H9 (cell line): Measurements from ENCODE around the gene TBC1D22A. TPM values are rescaled to one million over a fixed set of nuclear protein-coding genes. Genes with fewer than 3 reads are reported as not detected.

Experiments used
- DNase-seq: peaks from one replicate; pipeline ENCODE4 v3.0.0-alpha.2; 2017
- H2AFZ ChIP-seq: one replicate; pipeline ENCODE4 v1.6.1; 2013; ENCODE audit warnings: mild to moderate bottlenecking, low read length, control low read depth, moderate library complexity
- H2AK5ac ChIP-seq: 2 replicates; pipeline ENCODE4 v1.6.1; 2013; ENCODE audit warnings: low read length, control low read depth, mixed read lengths; ENCODE audit not compliant: insufficient read length
- H2BK120ac ChIP-seq: one replicate; pipeline ENCODE4 v1.6.1; 2013; ENCODE audit warnings: low read depth, mild to moderate bottlenecking, low read length, control low read depth, inconsistent platforms; ENCODE audit not compliant: poor library complexity, severe bottlenecking
- H2BK12ac ChIP-seq: 2 replicates; pipeline ENCODE4 v1.6.1; 2013; ENCODE audit warnings: low read length, control low read depth, mixed read lengths, low read depth; ENCODE audit not compliant: insufficient read length
- H2BK15ac ChIP-seq: 2 replicates; pipeline ENCODE4 v1.6.1; 2013; ENCODE audit warnings: low read depth, low read length, control low read depth
- H2BK20ac ChIP-seq: one replicate; pipeline ENCODE4 v1.6.1; 2013; ENCODE audit warnings: low read depth, mild to moderate bottlenecking, low read length, control low read depth, inconsistent platforms; ENCODE audit not compliant: poor library complexity, severe bottlenecking
- H2BK5ac ChIP-seq: 2 replicates; pipeline ENCODE4 v1.6.1; 2013; ENCODE audit warnings: low read length, control low read depth, mixed read lengths; ENCODE audit not compliant: insufficient read length
- H3K14ac ChIP-seq: 2 replicates; pipeline ENCODE4 v1.6.1; 2013; ENCODE audit warnings: low read length, control low read depth; ENCODE audit not compliant: insufficient read depth
- H3K18ac ChIP-seq: 2 replicates; pipeline ENCODE4 v1.6.1; 2013; ENCODE audit warnings: low read depth, mild to moderate bottlenecking, mixed read lengths, low read length, control low read depth; ENCODE audit not compliant: insufficient read length
- H3K23ac ChIP-seq: 2 replicates; pipeline ENCODE4 v1.6.1; 2013; ENCODE audit warnings: low read length, control low read depth, mixed read lengths, low read depth; ENCODE audit not compliant: insufficient read length
- H3K23me2 ChIP-seq: 2 replicates; pipeline ENCODE4 v1.6.1; 2013; ENCODE audit warnings: low read depth, mild to moderate bottlenecking, mixed read lengths, low read length, control low read depth; ENCODE audit not compliant: insufficient read length, poor library complexity, severe bottlenecking
- H3K27ac ChIP-seq: 2 replicates; pipeline ENCODE4 v1.5.1; 2013; ENCODE audit warnings: low read length, control low read depth, mixed read lengths, low read depth; ENCODE audit not compliant: insufficient read length
- H3K27me3 ChIP-seq: 2 replicates; pipeline ENCODE4 v1.6.1; 2013; ENCODE audit warnings: low read length, control low read depth, inconsistent platforms; ENCODE audit not compliant: insufficient read depth
- H3K4ac ChIP-seq: 2 replicates; pipeline ENCODE4 v1.6.1; 2013; ENCODE audit warnings: low read depth, mild to moderate bottlenecking, control low read depth, inconsistent platforms, low read length, moderate library complexity
- H3K4me1 ChIP-seq: 2 replicates; pipeline ENCODE4 v1.6.1; 2013; ENCODE audit warnings: low read length, control low read depth, inconsistent platforms; ENCODE audit not compliant: insufficient read depth
- H3K4me2 ChIP-seq: 2 replicates; pipeline ENCODE4 v1.6.1; 2013; ENCODE audit warnings: low read length, control low read depth, mixed read lengths; ENCODE audit not compliant: insufficient read length, insufficient read depth
- H3K56ac ChIP-seq: 2 replicates; pipeline ENCODE4 v1.6.1; 2013; ENCODE audit warnings: low read depth, mild to moderate bottlenecking, mixed read lengths, low read length, control low read depth; ENCODE audit not compliant: insufficient read length
- H3K79me1 ChIP-seq: 2 replicates; pipeline ENCODE4 v1.6.1; 2013; ENCODE audit warnings: low read depth, mild to moderate bottlenecking, moderate library complexity, low read length, control low read depth, inconsistent platforms; ENCODE audit not compliant: insufficient read depth, poor library complexity, severe bottlenecking
- H3K79me2 ChIP-seq: 2 replicates; pipeline ENCODE4 v1.6.1; 2013; ENCODE audit warnings: low read length, control low read depth, inconsistent platforms; ENCODE audit not compliant: insufficient read depth
- H3K9ac ChIP-seq: 2 replicates; pipeline ENCODE4 v1.6.1; 2013; ENCODE audit warnings: low read length, control low read depth, mixed read lengths; ENCODE audit not compliant: insufficient read length; ENCODE audit errors: extremely low read depth
- H3K9me3 ChIP-seq: one replicate; pipeline ENCODE4 v1.6.1; 2013; ENCODE audit warnings: low read depth, low read length, inconsistent platforms; ENCODE audit not compliant: control insufficient read depth
- H3T11ph ChIP-seq: one replicate; pipeline ENCODE4 v1.6.1; 2013; ENCODE audit warnings: mild to moderate bottlenecking, low read length, control low read depth, inconsistent platforms
- H4K20me1 ChIP-seq: one replicate; pipeline ENCODE4 v1.6.1; 2013; ENCODE audit not compliant: control insufficient read depth, insufficient read length, insufficient read depth
- H4K5ac ChIP-seq: 2 replicates; pipeline ENCODE4 v1.6.1; 2013; ENCODE audit warnings: low read depth, mild to moderate bottlenecking, mixed read lengths, low read length, control low read depth; ENCODE audit not compliant: insufficient read length
- H4K8ac ChIP-seq: replicated peaks from 2 replicates; pipeline ENCODE4 v1.6.1; 2013; ENCODE audit warnings: low read length, control low read depth, mixed read lengths, low read depth; ENCODE audit not compliant: insufficient read length
- H4K91ac ChIP-seq: 2 replicates; pipeline ENCODE4 v1.6.1; 2013; ENCODE audit warnings: low read depth, mild to moderate bottlenecking, moderate library complexity, mixed read lengths, low read length, control low read depth; ENCODE audit not compliant: insufficient read length
- H3K27ac Mint-ChIP-seq, 3 experiments: 2 replicates in 2 of 3; 3 replicates in 1 of 3; pipeline ENCODE4 v1.8.0; 2020 to 2021; ENCODE audit warnings: mixed read lengths in 3 of 3, mild to moderate bottlenecking in 1 of 3, moderate library complexity in 1 of 3
- H3K27me3 Mint-ChIP-seq: 2 replicates; pipeline ENCODE4 v1.8.0; 2021; ENCODE audit warnings: low read depth, mild to moderate bottlenecking, moderate library complexity, mixed read lengths
- H3K36me3 Mint-ChIP-seq, 3 experiments: 2 replicates in 2 of 3; 3 replicates in 1 of 3; pipeline ENCODE4 v1.8.0; 2020 to 2021; ENCODE audit warnings: low read depth in 3 of 3, mixed read lengths in 3 of 3; ENCODE audit not compliant: insufficient read depth in 1 of 3
- H3K4me1 Mint-ChIP-seq, 2 experiments: 2 replicates each; pipeline ENCODE4 v1.8.0; 2020; ENCODE audit warnings: mixed read lengths in 2 of 2
- H3K4me3 Mint-ChIP-seq, 2 experiments: 2 replicates in 1 of 2; 3 replicates in 1 of 2; pipeline ENCODE4 v1.8.0; 2020 to 2021; ENCODE audit warnings: mild to moderate bottlenecking in 2 of 2, mixed read lengths in 2 of 2, moderate library complexity in 1 of 2
- H3K9me3 Mint-ChIP-seq, 2 experiments: 2 replicates in 1 of 2; 3 replicates in 1 of 2; pipeline ENCODE4 v1.8.0; 2020; ENCODE audit warnings: mild to moderate bottlenecking in 2 of 2, mixed read lengths in 2 of 2, moderate library complexity in 1 of 2
- CTCF ChIP-seq: fragments of 200-600 bp; sonication (generic); conservative IDR thresholded peaks from 3 replicates; pipeline ENCODE4 v1.8.0; 2021; ENCODE audit warnings: antibody characterized with exemption, mild to moderate bottlenecking
- WGBS: extraction: QIAGEN DNeasy Blood & Tissue Kit; methylation state at CpG from one replicate; pipeline ENCODE4 v1.1.7; 2013; ENCODE audit warnings: missing lambda C conversion rate, low lambda C conversion rate, mixed read lengths; ENCODE audit not compliant: insufficient read length; ENCODE audit errors: extremely low coverage; 5-methylcytosine and 5-hydroxymethylcytosine counted together
- total RNA-seq: library from RNA; stranded (reverse); gene quantifications from 2 replicates; pipeline ENCODE4 v1.2.1, GENCODE V29; 2021

TBC1D22A gene
- total RNA-seq, 1 experiment from 2014 or later: 20.8 TPM

GRCh38 chr22:47061226-47061625, 298.8 kb downstream of the TBC1D22A start:
- WGBS: no CpG with 5 or more reads among the region's 14 CpGs
- TF ChIP-seq CTCF: no peak
- Histone ChIP-seq H2BK120ac (no peak overlapping the region), H2BK12ac (no peak overlapping the region), H2BK5ac (no peak overlapping the region), H2AFZ (no peak overlapping the region), H4K91ac (no peak overlapping the region), H3K4me2 (no peak overlapping the region), H3K27ac (no peak overlapping the region), H3K9me3 (no peaks in the 10 kb centered on the region), H3K79me2 (no peaks in the 10 kb centered on the region), H2AK5ac (no peak overlapping the region), H3K9ac (no peak overlapping the region), H3K23me2 (no peaks in the 10 kb centered on the region), H3K79me1 (no peaks in the 10 kb centered on the region), H4K20me1 (peaks cover 3% of the 10 kb centered on the region), H3K4me1 (no peaks in the 10 kb centered on the region), H3K56ac (no peak overlapping the region), H2BK15ac (no peak overlapping the region), H3K14ac (no peak overlapping the region), H3K27me3 (no peaks in the 10 kb centered on the region), H3K4ac (no peak overlapping the region), H4K5ac (no peak overlapping the region), H3T11ph (no peak overlapping the region), H4K8ac (no peak overlapping the region), H2BK20ac (no peak overlapping the region), H3K23ac (no peak overlapping the region), H3K18ac (no peak overlapping the region)
- Mint-ChIP-seq H3K4me1 (peaks cover 0 to 5% of the 10 kb centered on the region in 2 experiments; a peak in 3 of 4 replicates), H3K9me3 (no peaks in the 10 kb centered on the region; a peak in 1 of 5 replicates), H3K36me3 (peaks cover 0 to 11% (median 11%) of the 10 kb centered on the region in 3 experiments; a peak in 5 of 7 replicates), H3K4me3 (no peak overlapping the region), H3K27ac (0 out of 7 replicates have a peak overlapping the region, but pooled peaks of 2 of the 3 experiments have one; percentile 58 to 62), H3K27me3 (no peaks in the 10 kb centered on the region; the same call in 1 of the 2 replicates)
- DNase-seq: peak; percentile 12
